ENCODE measurements around the gene ATAD3B.

GRCh38 chr1:1537626-1538250 lies 66.2 kb downstream of the ATAD3B start:
- TF ChIP-seq, protein P1, sequence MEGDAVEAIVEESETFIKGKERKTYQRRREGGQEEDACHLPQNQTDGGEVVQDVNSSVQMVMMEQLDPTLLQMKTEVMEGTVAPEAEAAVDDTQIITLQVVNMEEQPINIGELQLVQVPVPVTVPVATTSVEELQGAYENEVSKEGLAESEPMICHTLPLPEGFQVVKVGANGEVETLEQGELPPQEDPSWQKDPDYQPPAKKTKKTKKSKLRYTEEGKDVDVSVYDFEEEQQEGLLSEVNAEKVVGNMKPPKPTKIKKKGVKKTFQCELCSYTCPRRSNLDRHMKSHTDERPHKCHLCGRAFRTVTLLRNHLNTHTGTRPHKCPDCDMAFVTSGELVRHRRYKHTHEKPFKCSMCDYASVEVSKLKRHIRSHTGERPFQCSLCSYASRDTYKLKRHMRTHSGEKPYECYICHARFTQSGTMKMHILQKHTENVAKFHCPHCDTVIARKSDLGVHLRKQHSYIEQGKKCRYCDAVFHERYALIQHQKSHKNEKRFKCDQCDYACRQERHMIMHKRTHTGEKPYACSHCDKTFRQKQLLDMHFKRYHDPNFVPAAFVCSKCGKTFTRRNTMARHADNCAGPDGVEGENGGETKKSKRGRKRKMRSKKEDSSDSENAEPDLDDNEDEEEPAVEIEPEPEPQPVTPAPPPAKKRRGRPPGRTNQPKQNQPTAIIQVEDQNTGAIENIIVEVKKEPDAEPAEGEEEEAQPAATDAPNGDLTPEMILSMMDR (IDR thresholded peaks at IDR 0.05; ENCODE audit: insufficient read depth, low read depth, low read length): no peak
- no peak for TF ChIP-seq EZH2 (IDR thresholded peaks at IDR 0.05; ENCODE audit: insufficient read depth, low read length)
